Tibial nerve (tissue), 3 donors: ENCODE results near the gene GBE1.

ENCODE experiments used
- POLR2A ChIP-seq, 2 donors: fragments of 450-650 bp; IDR thresholded peaks; one replicate each; pipeline ENCODE4 v1.6.1; 2017; ENCODE audit warnings: antibody characterized with exemption in 2 of 2, mild to moderate bottlenecking in 2 of 2, moderate library complexity in 2 of 2
- TF ChIP-seq, protein P1 (sequence below), 5 experiments: fragments of 200-600 bp in 3 of 5; fragments of 450-650 bp in 2 of 5; sonication (generic) in 3 of 5; IDR thresholded peaks; one replicate each; pipeline ENCODE4 v1.5.1; 2016 to 2019; ENCODE audit warnings: antibody characterized with exemption in 5 of 5, mild to moderate bottlenecking in 3 of 5, moderate library complexity in 2 of 5

DNA sequence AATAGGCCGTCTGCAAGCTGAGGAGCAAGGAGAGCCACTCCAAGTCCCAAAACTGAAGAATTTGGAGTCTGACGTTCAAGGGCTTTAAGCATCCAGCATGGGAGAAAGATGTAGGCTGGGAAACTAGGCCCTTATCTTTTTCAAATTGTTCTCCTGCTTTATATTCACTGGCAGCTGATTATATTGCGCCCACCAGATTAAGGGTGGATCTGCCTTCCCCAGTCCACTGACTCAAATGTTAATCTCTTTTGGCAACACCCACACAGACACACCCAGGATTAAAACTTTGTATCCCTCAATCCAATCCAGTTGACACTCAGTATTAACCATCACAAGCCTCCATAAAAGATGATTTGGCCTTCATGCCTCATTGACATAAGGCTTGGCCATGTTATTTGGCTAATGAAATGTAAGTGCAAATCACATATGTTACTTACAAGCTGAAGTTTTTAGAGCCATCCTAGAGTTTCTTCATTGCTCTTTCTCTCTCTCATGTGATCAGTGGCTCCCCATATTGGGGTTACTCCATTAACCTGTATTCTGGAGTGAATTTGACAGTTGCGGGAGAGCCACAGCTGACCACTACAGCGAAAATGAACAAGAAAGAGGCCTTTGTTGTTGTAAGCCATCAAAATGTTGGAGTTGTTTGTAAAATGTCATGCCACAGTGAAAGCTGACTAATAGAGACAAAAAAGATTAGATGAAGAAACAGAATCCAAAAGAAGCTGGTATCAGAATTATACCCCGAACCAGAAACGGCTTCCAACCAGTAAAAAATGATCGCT lies 61.7 kb downstream of the GBE1 start:
- TF ChIP-seq POLR2A (IDR thresholded peaks at IDR 0.05), result no peak
- TF ChIP-seq, protein P1, sequence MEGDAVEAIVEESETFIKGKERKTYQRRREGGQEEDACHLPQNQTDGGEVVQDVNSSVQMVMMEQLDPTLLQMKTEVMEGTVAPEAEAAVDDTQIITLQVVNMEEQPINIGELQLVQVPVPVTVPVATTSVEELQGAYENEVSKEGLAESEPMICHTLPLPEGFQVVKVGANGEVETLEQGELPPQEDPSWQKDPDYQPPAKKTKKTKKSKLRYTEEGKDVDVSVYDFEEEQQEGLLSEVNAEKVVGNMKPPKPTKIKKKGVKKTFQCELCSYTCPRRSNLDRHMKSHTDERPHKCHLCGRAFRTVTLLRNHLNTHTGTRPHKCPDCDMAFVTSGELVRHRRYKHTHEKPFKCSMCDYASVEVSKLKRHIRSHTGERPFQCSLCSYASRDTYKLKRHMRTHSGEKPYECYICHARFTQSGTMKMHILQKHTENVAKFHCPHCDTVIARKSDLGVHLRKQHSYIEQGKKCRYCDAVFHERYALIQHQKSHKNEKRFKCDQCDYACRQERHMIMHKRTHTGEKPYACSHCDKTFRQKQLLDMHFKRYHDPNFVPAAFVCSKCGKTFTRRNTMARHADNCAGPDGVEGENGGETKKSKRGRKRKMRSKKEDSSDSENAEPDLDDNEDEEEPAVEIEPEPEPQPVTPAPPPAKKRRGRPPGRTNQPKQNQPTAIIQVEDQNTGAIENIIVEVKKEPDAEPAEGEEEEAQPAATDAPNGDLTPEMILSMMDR (IDR thresholded peaks at IDR 0.05), result no peak
